Left lung (tissue), 10 donors: ENCODE results near the gene RPL28. TPM values are rescaled to one million over a fixed set of nuclear protein-coding genes. Genes with fewer than 3 reads are reported as not detected.

Experiments
- ATAC-seq: fragments of 200-7000 bp; cut with Tn5 transposase; one replicate; pipeline ENCODE4 v1.9.1; 2020; ENCODE audit warnings: moderate library complexity
- DNase-seq, 4 donors: peaks; one replicate each; pipeline ENCODE4 v3.0.0-alpha.2; 2013 to 2020
- H3K27ac ChIP-seq, 2 donors: fragments of 200-600 bp; sonication (generic) in 1 of 2; one replicate each; pipeline versions ENCODE4 v1.5.0 to v1.8.0; 2020 to 2021
- H3K27me3 ChIP-seq, 2 donors: fragments of 200-600 bp; sonication (generic) in 1 of 2; one replicate each; pipeline versions ENCODE4 v1.5.0 to v1.8.0; 2020 to 2021
- H3K36me3 ChIP-seq, 2 donors: fragments of 200-600 bp; sonication (generic) in 1 of 2; one replicate each; pipeline versions ENCODE4 v1.5.0 to v1.8.0; 2020 to 2021
- H3K4me1 ChIP-seq, 2 donors: fragments of 200-600 bp; one replicate each; pipeline ENCODE4 v1.8.0; 2021
- H3K4me3 ChIP-seq, 2 donors: fragments of 200-600 bp; sonication (generic) in 1 of 2; one replicate each; pipeline versions ENCODE4 v1.5.0 to v1.8.0; 2020 to 2021; ENCODE audit warnings: mild to moderate bottlenecking in 1 of 2
- H3K9me3 ChIP-seq, 2 donors: fragments of 200-600 bp; sonication (generic) in 1 of 2; one replicate each; pipeline versions ENCODE4 v1.5.0 to v1.8.0; 2020 to 2021
- intact Hi-C, 2 donors: fragments of 100-400 bp; cut with DNase I; formaldehyde crosslinking; loops; one replicate each; pipeline versions ENCODE4 v1.11.2 to v1.14.2; 2022
- polyA plus RNA-seq, 6 donors: library from polyadenylated mRNA; unstranded; fragments of 120-200 nt; gene quantifications; one replicate each; pipeline ENCODE4 v1.2.1, GENCODE V29; 2013; ENCODE audit not compliant: insufficient read length in 6 of 6
- total RNA-seq, 2 donors: library from RNA; stranded (reverse); fragmentation: NEBNext Ultra II Directional; extraction: Animal tissue kit (Norgen Biotek cat#: 25700); gene quantifications; one replicate each; pipeline ENCODE4 v1.2.1, GENCODE V29; 2021
- TF ChIP-seq, protein P1 (sequence below), 2 donors: fragments of 200-600 bp; sonication (generic) in 1 of 2; IDR thresholded peaks; one replicate each; pipeline versions ENCODE4 v1.5.0 to v1.8.0; 2021; ENCODE audit warnings: antibody characterized with exemption in 2 of 2
- donor health status: DM: no; HTN: yes; CAD: no.
- donor health status: DM: no; HTN: no; CAD: no.

RPL28 gene
- total and polyA plus RNA-seq, 8 donors, result 1,216 to 1,774 (median 1,434) TPM

DNA sequence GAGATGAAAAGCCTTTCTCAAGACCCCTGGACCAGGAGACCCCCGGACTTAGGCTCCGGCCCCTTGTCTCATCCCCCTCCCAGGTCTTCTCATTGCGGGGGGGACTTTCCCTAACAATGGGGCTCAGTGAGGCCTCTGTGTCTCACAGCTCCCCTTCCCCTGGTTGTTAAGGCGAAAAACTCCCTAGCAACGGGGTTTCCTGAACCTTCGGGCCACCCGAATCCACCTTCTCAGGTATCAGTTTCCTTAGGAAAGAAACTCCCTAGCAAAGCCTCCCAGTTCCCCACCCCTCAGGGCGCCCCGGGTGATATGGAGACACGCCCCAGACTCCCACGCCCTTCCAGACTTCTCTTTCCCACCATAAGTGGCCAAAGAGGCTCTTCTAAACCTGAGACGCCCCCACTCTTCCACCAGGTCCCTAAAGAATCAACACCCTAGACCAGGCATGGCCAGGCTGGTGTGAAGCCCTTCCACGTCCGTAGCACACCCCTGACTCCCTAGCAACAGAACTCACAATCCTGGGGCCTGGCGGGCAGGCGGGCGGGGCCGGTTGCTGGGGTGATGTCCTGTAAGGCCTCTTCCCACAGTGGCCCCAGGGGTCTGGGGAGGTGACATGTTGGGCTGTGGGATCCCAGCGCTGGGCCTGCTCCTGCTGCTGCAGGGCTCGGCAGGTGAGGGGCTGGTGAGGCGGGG is 9.3 kb upstream of the RPL28 start, which contains the start of gene TMEM190:
TSS of gene TMEM190 (plus strand) at position 586 of the 693 bp plus-strand sequence. CDS start at position 614, 28 bp downstream.
- peak in 1 of 4 donors; percentile 68 for DNase-seq
- no peaks in the 10 kb centered on the region for H3K36me3 ChIP-seq
- no peaks in the 10 kb centered on the region for H3K4me1 ChIP-seq
- no peak within 1 kb of the TSS for H3K4me3 ChIP-seq
- peaks cover 18 to 64% of the 10 kb centered on the region in 2 donors for H3K27me3 ChIP-seq
- intact Hi-C loops, result no loop called here
- peak; percentile 17 for ATAC-seq
- H3K9me3 ChIP-seq, result no peaks in the 10 kb centered on the region
- no peak within 1 kb of the TSS for H3K27ac ChIP-seq
- TF ChIP-seq, protein P1, sequence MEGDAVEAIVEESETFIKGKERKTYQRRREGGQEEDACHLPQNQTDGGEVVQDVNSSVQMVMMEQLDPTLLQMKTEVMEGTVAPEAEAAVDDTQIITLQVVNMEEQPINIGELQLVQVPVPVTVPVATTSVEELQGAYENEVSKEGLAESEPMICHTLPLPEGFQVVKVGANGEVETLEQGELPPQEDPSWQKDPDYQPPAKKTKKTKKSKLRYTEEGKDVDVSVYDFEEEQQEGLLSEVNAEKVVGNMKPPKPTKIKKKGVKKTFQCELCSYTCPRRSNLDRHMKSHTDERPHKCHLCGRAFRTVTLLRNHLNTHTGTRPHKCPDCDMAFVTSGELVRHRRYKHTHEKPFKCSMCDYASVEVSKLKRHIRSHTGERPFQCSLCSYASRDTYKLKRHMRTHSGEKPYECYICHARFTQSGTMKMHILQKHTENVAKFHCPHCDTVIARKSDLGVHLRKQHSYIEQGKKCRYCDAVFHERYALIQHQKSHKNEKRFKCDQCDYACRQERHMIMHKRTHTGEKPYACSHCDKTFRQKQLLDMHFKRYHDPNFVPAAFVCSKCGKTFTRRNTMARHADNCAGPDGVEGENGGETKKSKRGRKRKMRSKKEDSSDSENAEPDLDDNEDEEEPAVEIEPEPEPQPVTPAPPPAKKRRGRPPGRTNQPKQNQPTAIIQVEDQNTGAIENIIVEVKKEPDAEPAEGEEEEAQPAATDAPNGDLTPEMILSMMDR (IDR thresholded peaks at IDR 0.05), result no peak

DNA sequence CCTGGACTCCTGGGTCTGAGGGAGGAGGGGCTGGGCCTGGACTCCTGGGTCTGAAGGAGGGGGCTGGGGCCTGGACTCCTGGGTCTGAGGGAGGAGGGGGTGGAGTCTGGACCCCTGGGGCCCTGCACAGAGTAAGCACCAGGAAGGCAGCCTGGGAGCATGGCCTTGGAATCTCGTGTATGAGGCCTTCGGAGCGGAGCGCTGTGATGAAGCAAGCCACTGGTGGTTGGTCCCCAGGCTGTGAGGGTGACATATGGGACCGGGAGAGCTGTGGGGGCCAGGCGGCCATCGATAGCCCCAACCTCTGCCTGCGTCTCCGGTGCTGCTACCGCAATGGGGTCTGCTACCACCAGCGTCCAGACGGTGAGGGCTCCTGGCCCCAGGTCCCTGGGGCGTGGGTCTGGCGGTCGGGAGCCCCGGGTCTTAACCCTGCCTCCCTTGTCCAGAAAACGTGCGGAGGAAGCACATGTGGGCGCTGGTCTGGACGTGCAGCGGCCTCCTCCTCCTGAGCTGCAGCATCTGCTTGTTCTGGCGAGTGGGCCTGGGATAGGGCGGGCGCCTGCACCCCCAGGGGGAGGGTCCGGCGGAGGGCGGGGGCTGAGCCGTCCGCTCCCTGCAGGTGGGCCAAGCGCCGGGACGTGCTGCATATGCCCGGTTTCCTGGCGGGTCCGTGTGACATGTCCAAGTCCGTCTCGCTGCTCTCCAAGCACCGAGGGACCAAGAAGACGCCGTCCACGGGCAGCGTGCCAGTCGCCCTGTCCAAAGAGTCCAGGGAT is 8.2 kb upstream of the RPL28 start:
- DNase-seq, result peak in 1 of 4 donors; percentile 82

DNA sequence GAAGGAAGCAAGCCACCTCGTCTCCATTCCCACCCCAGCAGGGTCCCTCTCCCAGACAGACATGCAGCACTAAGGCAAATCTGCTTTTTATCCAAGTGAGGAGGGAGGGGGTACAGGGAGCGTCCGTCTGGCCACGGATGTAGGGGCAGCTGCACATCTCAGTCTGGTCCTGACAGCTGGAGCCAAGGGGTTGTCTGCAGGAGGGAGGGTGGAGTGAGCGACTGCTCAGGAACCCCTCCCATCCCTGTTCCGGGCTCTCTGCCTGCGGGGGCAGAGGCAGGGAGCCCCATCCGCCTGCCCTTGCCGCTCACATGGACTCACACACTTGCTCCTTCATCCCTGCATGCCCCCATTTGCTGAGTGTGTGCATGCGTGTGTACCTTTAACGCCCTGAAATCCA is 6.6 kb upstream of the RPL28 start:
- peaks cover 3 to 11% of the 10 kb centered on the region in 2 donors for H3K4me1 ChIP-seq
- ATAC-seq, result no peak
- no peak for DNase-seq
- H3K9me3 ChIP-seq, result no peaks in the 10 kb centered on the region
- H3K36me3 ChIP-seq, result no peaks in the 10 kb centered on the region
- intact Hi-C loops, result no loop called here
- H3K4me3 ChIP-seq, result no peak overlapping the region
- TF ChIP-seq, protein P1 (IDR thresholded peaks at IDR 0.05), result no peak
- H3K27ac ChIP-seq, result no peak overlapping the region
- peaks cover 5 to 38% of the 10 kb centered on the region in 2 donors for H3K27me3 ChIP-seq

More for the DNA sequence above, 8.2 kb upstream of the RPL28 start:
- Histone ChIP-seq H3K36me3 (no peaks in the 10 kb centered on the region), H3K27me3 (peaks cover 9 to 53% of the 10 kb centered on the region in 2 donors), H3K9me3 (no peaks in the 10 kb centered on the region), H3K4me3 (no peak overlapping the region), H3K4me1 (no peaks in the 10 kb centered on the region), H3K27ac (no peak overlapping the region)
- no peak for ATAC-seq
- intact Hi-C loops, result no loop called here
- TF ChIP-seq, protein P1 (IDR thresholded peaks at IDR 0.05), result no peak

DNA sequence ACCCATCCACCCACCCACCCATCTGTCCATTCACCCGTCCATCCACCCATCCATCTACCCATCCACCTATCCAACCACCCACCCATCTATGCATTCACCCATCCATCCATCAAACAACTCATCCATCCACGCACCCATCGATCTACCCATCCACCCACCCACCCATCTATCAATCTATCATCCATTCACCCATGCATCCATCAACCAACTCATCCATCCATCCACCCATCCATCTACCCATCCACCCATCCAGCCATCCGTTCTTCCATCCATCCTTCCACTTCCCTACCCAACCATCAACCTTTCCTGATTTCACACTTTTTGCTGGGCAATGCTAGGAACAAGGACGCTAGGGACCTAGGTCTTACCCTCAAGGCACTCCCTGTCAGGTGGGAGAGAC is 3.7 kb upstream of the RPL28 start:
- no peak overlapping the region for H3K4me3 ChIP-seq
- intact Hi-C loops, result loop anchor here in 1 of 2 donors (10.0 kb wide), 1 partner anchor 77 kb away; no protein-coding TSS in a partner anchor
- no peak for DNase-seq

More for the DNA sequence above, 3.7 kb upstream of the RPL28 start:
- peaks cover 0 to 6% of the 10 kb centered on the region in 2 donors for H3K36me3 ChIP-seq
- H3K4me1 ChIP-seq, result peaks cover 13 to 28% of the 10 kb centered on the region in 2 donors
- TF ChIP-seq, protein P1 (IDR thresholded peaks at IDR 0.05), result no peak
- peaks cover 0 to 11% of the 10 kb centered on the region in 2 donors for H3K27me3 ChIP-seq
- no peak for ATAC-seq
- H3K9me3 ChIP-seq, result no peaks in the 10 kb centered on the region
- H3K27ac ChIP-seq, result no peak overlapping the region
